ENCODE results near the gene TMEM151B. TPM values are rescaled to one million over a fixed set of nuclear protein-coding genes. Genes with fewer than 3 reads are reported as not detected.

The TMEM151B gene
- total RNA-seq, 1 experiment from 2014 or later = not detected

DNA sequence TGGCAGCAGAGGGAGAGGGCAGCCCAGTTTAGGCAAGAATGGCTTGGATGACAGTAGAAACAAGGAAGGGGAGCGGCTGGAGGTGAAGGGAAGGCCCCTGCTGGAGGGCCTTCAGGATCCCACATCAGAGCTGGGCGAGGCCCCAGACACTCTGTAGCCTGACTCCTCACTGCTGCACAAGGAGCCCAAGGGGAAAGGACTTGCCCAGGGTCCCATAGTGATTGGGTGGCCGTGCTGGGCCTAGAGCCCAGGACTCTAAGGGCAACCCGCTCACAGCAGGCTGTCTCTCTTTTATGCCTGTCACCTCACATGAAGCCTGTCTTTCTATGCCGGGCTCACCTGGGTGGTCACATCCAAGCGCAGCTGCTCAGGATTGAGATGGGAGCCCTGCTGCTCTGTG lies 33.6 kb downstream of the TMEM151B start (continued):
- TF ChIP-seq, protein P1, sequence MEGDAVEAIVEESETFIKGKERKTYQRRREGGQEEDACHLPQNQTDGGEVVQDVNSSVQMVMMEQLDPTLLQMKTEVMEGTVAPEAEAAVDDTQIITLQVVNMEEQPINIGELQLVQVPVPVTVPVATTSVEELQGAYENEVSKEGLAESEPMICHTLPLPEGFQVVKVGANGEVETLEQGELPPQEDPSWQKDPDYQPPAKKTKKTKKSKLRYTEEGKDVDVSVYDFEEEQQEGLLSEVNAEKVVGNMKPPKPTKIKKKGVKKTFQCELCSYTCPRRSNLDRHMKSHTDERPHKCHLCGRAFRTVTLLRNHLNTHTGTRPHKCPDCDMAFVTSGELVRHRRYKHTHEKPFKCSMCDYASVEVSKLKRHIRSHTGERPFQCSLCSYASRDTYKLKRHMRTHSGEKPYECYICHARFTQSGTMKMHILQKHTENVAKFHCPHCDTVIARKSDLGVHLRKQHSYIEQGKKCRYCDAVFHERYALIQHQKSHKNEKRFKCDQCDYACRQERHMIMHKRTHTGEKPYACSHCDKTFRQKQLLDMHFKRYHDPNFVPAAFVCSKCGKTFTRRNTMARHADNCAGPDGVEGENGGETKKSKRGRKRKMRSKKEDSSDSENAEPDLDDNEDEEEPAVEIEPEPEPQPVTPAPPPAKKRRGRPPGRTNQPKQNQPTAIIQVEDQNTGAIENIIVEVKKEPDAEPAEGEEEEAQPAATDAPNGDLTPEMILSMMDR (IDR thresholded peaks at IDR 0.05 in 2 of 3, conservative IDR thresholded peaks at IDR 0.05 in 1 of 3; ENCODE audit: borderline replicate concordance in 1 of 3, insufficient read depth in 1 of 3, low read depth in 2 of 3, low read length in 2 of 3) = no peak
- TF ChIP-seq ELF1 (IDR thresholded peaks at IDR 0.05; ENCODE audit: borderline replicate concordance, low read depth) (no peak), RAD21 (IDR thresholded peaks at IDR 0.05; ENCODE audit: low read depth) (no peak)
- TF ChIP-seq, protein P2, sequence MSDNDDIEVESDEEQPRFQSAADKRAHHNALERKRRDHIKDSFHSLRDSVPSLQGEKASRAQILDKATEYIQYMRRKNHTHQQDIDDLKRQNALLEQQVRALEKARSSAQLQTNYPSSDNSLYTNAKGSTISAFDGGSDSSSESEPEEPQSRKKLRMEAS (IDR thresholded peaks at IDR 0.05) = no peak

GRCh38 chr6:44304282-44305199 lies 34.3 kb downstream of the TMEM151B start:
- TF ChIP-seq YY1 (IDR thresholded peaks at IDR 0.05; ENCODE audit: extremely low read depth, insufficient replicate concordance, low read depth, low read length) (peak; percentile 59), POLR2A (IDR thresholded peaks at IDR 0.05; ENCODE audit: borderline replicate concordance, extremely low read depth, insufficient read depth, insufficient read length) (no peak), CBX3 (IDR thresholded peaks at IDR 0.05; ENCODE audit: low read depth) (no peak), SIN3A (IDR thresholded peaks at IDR 0.05; ENCODE audit: low read depth) (no peak), RAD21 (IDR thresholded peaks at IDR 0.05; ENCODE audit: low read depth) (peak; percentile 52), JUND (IDR thresholded peaks at IDR 0.05) (no peak)
- TF ChIP-seq, protein P1 (IDR thresholded peaks at IDR 0.05 in 2 of 3, conservative IDR thresholded peaks at IDR 0.05 in 1 of 3; ENCODE audit: borderline replicate concordance in 1 of 3, insufficient read depth in 1 of 3, low read depth in 2 of 3, low read length in 2 of 3) = peak; percentile 46 to 87 (median 85); a peak in 5 of 6 replicates
- Histone ChIP-seq H3K4me2 (ENCODE audit: low read length) (no peak overlapping the region), H4K20me1 (ENCODE audit: insufficient read depth) (no peaks in the 10 kb centered on the region), H3K9ac (ENCODE audit: low read length) (no peak overlapping the region), H2AFZ (ENCODE audit: low read depth, low read length, poor library complexity, severe bottlenecking) (no peak overlapping the region), H3K27me3 (ENCODE audit: insufficient read depth, low read length) (no peaks in the 10 kb centered on the region), H3K4me3 (replicated peaks in 1 of 2; ENCODE audit: low read depth in 1 of 2, low read length in 2 of 2) (no peak overlapping the region), H3K9me2 (ENCODE audit: insufficient read depth) (no peaks in the 10 kb centered on the region), H3K36me3 (ENCODE audit: control insufficient read depth in 1 of 2, insufficient read depth in 2 of 2, low read length in 2 of 2) (peaks cover 30 to 61% of the 10 kb centered on the region in 2 experiments), H3K9me3 (ENCODE audit: control insufficient read depth in 1 of 2, insufficient read depth in 1 of 2, low read depth in 1 of 2, low read length in 2 of 2) (no peaks in the 10 kb centered on the region), H3K27ac (ENCODE audit: low read depth, low read length) (no peak overlapping the region), H3K79me2 (ENCODE audit: insufficient read depth, low read length) (no peaks in the 10 kb centered on the region), H3K4me1 (ENCODE audit: control insufficient read depth in 1 of 2, insufficient read depth in 2 of 2, low read length in 2 of 2) (no peaks in the 10 kb centered on the region)
- ChIA-PET POLR2A (interaction anchor here (1.4 kb wide), 1 partner anchor 8 kb away, joined by 4 read pairs; the partner anchor contains the start of gene AARS2), RAD21 (ENCODE audit: low non-redundant PET in 1 of 2, low total read pairs in 2 of 2, uncharacterized antibody in 2 of 2, unreplicated experiment in 2 of 2) (interaction anchor here (0.8 to 1.1 kb wide), 1 partner anchor 37 kb away, joined by 3 to 4 read pairs; no protein-coding TSS in a partner anchor), CTCF (interaction anchor here (0.6 to 2.1 kb wide), 7 partner anchors 8 to 208 kb away, joined by 3 to 18 read pairs (median 5); partner anchors contain the start of gene AARS2)
- peak; percentile 76 for ATAC-seq
- intact Hi-C loops (cut with micrococcal nuclease) = loop anchor here (1.0 kb wide), 1 partner anchor 36 kb away; no protein-coding TSS in a partner anchor
- no TSS peak for BruUV-seq (replicated peaks)
- DNase-seq (ENCODE audit: low read depth, low spot score) = peak; percentile 10

Data from HCT116 (cell line).